GM12865 (cell line): ENCODE measurements around the gene HIPK4.
"Not testable (repeated sequence)": the region's sequence is repeated elsewhere in the genome, so short reads cannot be mapped to it uniquely, and the experiment has no call there.

ENCODE experiments used
- DNase-seq: peaks from one replicate; pipeline ENCODE4 v3.0.0; 2010; ENCODE audit warnings: low read depth
- H3K4me3 ChIP-seq: 2 replicates; pipeline ENCODE4 v1.5.1; 2011; ENCODE audit warnings: mild to moderate bottlenecking, low read depth, low read length, control low read depth
- TF ChIP-seq, protein P1 (sequence below): IDR thresholded peaks from 2 replicates; pipeline ENCODE4 v1.5.1; 2011; ENCODE audit warnings: low read length, control low read depth, low read depth, inconsistent platforms; ENCODE audit not compliant: insufficient read depth; ENCODE audit errors: missing control alignments

The HIPK4 gene

DNA sequence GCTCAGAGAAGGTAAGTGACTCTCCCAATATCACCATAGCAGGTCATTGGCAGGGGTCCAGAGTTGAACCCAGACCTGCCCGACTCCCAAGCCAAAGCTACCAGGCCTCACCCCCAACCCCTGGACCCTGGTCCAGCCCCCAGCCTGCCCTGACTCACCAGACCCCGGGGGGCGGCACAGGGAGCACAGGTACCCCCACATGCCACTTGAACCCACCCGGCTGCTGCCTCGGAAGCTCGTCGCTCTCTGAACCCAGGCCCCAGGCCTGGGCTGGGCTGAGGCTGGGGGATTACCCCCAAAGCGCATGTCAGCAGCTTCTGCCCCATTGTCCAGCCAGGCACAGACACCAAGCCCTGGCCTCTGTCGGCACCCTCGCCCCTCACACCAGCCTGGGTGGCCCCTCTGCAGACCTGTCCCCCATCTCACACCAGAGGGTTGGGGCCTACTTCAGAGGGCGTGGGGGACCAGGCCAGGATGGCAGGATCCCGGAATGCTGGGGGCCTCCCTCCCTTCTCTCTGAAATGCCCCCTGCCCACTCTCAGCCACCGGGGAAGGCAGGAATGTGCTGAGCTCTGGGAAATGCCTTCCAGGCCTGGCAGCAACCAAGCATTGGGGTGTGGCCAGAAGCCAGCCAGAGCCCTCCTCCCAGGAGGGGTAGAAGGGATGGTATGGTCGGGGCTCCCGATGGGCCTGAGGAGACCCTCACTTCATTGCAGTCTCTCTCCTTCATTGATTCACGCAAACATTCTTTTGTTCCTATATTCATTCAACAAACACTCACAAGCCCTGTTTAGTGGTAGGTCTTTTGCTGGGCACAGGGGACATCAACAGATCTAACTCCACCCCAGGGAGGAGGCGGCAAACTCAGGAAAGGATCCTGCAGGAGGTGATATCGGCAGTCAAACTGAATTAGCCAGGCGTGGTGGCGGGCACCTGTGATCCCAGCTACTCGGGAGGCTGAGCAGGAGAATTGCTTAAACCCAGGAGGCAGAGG is 24.9 kb upstream of the HIPK4 start:
- H3K4me3 ChIP-seq: no peak overlapping the region
- TF ChIP-seq, protein P1, sequence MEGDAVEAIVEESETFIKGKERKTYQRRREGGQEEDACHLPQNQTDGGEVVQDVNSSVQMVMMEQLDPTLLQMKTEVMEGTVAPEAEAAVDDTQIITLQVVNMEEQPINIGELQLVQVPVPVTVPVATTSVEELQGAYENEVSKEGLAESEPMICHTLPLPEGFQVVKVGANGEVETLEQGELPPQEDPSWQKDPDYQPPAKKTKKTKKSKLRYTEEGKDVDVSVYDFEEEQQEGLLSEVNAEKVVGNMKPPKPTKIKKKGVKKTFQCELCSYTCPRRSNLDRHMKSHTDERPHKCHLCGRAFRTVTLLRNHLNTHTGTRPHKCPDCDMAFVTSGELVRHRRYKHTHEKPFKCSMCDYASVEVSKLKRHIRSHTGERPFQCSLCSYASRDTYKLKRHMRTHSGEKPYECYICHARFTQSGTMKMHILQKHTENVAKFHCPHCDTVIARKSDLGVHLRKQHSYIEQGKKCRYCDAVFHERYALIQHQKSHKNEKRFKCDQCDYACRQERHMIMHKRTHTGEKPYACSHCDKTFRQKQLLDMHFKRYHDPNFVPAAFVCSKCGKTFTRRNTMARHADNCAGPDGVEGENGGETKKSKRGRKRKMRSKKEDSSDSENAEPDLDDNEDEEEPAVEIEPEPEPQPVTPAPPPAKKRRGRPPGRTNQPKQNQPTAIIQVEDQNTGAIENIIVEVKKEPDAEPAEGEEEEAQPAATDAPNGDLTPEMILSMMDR: no peak

DNA sequence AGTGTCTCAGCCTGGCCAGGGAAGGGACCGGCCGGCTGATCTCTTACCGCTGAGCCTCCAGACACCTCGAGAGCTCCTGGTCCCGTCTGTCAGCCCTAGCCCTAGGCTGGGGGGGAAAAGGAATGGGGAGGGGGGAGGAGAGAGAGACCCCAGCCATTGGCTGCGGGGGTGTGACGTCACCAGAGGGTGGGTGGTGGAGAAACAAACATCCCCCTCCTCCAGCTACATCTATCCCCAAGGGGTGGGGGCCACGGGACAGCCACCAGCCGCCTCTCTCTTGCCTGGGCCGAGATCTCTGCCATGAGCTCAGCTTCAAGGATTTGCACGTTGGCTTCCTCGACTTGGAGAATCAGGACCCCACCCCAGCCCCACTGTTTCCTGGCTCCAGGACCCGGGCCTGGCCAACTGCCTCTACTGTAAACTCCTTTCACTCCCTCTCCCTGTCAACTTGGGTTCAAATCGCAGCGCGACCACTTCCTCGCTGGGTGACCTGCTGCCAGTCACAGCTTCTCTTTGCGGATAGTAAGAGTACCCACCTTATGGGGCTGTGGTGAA is 23.4 kb upstream of the HIPK4 start, which contains the start of gene PRX:
TSS of gene PRX (minus strand) at position 88 of the 555 bp plus-strand sequence. CDS start 5,446 bp downstream, outside the sequence.
- TF ChIP-seq, protein P1: no peak
- no peak within 1 kb of the TSS for H3K4me3 ChIP-seq
- no peak for DNase-seq

More for the DNA sequence above, 24.9 kb upstream of the HIPK4 start:
- DNase-seq: no peak

DNA sequence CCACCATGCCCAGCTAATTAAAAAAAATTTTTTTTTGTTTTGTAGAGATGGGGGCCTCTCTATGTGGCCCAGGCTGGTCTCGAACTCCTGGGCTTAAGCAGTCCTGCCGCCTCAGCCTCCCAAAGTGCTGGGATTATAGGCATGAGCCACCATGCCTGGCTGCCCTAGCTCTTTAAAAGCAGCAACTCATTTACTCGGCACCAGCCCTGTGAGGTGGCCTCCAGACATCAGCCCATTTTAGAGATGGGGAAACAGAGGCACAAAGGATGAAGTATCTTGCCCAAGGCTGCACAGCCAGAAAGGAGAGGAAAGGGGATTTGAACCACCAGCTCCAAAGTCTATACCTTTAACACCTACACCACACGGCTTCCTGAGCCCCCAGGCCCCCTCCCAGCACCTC is 22.9 kb upstream of the HIPK4 start:
- no peak overlapping the region for H3K4me3 ChIP-seq
- TF ChIP-seq, protein P1: no peak

DNA sequence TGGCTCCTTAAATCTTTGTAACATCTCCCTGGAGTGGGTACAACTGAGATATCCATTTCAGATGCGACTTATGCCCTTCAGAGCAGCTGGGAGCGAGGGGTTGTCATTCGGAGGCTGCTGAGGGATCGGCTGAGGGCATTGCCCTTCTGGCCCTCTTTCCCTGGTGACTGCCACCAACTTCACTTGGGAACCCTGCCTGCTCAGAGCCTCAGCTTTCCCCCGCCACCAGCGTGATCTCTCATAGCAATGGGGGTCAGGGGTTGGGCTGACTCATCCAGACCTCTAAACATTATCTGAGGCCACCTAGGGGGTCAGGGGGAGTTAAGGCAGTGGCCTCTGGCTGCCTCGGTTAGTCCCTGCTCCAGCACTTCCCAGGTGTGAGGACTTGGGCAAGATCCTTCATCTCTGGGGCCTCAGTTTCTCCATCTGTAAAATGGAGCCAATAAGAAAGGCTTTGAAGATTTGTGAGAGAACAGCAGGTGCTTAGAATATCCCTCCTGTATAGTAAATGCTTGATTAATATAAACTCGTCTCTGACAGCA is 22.0 kb upstream of the HIPK4 start:
- DNase-seq: no peak
- TF ChIP-seq, protein P1: no peak
- H3K4me3 ChIP-seq: no peak overlapping the region

More for the DNA sequence above, 22.9 kb upstream of the HIPK4 start:
- no peak for DNase-seq

DNA sequence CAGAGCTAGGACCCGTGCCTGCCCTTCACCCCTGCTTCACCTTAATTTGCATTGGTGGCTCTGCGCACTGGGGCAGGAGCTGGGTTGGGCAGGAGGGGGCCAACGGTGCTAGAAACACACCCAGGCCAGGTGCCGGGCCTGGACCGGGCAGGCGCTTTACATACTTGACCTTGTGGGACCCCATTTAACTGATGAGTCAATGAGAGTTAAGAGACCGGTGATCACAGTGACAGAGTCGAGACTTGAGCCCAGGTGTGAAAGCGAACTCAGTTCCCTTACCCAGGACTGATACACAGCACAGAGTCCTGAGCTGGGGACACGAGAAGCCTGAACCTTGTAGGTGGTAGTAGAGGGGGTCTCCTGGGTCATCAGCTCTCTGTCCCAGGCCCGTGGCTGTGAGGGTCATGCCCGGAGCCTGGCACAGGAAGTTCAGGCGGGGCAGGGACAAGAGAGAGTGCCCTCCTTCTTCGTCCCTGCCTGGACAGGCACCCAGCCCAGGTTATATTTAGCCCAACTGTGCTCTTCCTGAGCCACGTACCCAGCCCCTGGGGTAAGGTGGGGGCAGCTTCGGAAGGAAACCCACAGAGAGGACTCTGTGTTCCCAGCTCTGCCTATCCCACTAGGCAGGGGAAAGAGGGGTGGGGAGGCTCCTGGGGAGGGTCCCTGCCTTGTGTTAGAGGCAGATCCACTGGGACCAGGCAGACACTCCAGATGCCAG is 21.3 kb upstream of the HIPK4 start:
- H3K4me3 ChIP-seq: no peak overlapping the region
- DNase-seq: peak; percentile 75
- TF ChIP-seq, protein P1: no peak

DNA sequence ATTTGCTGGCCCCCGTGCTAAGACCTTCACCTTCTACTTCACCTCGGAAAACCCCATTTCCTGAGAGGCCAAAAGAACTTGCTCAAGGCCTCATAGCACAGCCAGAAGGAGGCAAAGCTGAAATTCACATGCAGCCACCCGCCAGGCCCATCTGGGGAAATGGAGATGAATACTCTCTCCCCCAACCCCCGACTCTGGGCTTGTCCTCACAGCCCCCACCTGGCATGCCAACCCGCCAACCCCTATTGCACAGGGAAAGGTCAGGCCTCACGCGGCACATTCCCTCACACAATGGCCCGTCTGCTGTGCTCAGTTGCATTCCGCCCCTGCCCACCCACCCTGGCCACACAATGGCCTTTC is 20.0 kb upstream of the HIPK4 start:
- TF ChIP-seq, protein P1: no peak
- no peak for DNase-seq
- no peak overlapping the region for H3K4me3 ChIP-seq

DNA sequence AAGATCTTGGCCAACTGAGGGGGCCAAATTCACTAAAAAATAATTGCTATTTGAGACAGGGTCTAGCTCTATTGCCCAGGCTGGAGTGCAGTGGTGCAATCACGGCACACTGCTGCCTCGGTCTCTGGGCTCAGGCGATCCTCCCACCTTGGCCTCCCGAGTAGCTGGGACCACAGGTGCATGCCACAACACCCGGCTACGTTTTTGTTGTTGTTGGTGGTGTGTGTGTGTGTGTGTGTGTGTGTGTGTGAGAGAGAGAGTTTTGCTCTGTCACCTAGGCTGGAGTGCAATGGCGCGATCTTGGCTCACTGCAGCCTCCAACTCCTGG is 18.6 kb upstream of the HIPK4 start:
- DNase-seq, H3K4me3 ChIP-seq: not testable (repeated sequence)
